GM19043 (cell line): Measurements from ENCODE around the gene IL1RAP.
"Not testable (repeated sequence)": the region's sequence is repeated elsewhere in the genome, so short reads cannot be mapped to it uniquely, and the experiment has no call there.

ENCODE experiments used
- ATAC-seq: cut with Tn5 transposase; IDR thresholded peaks from one replicate; pipeline ENCODE4 v1.9.1; 2021; ENCODE audit warnings: low read depth; ENCODE audit not compliant: unreplicated experiment

IL1RAP gene

DNA sequence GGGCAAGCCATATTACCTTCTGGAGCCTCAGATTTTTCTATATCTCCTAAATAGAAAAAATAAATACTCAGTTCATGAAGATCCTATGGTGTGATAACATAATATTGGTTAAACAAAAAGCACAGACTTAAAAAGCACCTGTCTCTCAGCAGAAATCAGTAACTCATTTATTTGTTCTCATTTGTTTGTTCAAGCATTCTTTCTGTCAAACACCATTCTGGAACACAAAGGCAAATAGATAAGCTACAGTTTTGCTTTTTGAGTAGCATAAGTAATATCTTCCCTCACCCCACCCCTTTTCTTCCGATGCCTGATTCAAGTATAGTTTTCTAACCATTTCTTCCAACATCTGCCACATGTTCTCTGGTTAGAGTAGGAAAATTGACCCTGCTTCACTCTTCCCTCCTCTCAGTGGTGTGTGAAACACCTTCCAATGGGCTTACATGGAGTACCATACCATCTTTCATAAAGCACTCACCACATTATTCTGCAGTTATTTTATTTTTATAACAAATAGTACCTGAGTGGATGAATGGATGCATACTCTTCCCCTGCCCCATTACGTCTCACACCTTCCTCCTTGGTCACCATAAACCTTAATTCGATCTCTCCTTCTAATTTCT lies 8.4 kb upstream of the IL1RAP start:
- ATAC-seq = no peak

DNA sequence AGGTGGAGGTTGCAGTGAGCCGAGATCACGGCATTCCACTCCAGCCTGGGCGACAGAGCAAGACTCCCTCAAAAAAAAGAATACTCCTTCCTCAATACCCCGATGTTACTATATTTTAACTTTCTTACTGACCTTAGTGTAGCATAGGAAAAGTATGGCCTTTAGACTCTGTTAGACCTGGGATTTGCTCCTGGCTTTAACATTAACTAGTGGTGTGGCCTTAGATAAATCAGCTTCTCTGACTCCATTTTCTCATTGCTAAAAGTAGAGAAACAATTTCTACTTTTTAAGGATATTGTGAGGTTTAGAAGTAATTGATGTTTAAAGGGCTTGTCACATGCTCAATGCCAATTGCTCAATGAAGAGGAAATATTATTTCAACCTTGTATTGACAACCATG lies 7.6 kb upstream of the IL1RAP start:
- ATAC-seq = no peak

DNA sequence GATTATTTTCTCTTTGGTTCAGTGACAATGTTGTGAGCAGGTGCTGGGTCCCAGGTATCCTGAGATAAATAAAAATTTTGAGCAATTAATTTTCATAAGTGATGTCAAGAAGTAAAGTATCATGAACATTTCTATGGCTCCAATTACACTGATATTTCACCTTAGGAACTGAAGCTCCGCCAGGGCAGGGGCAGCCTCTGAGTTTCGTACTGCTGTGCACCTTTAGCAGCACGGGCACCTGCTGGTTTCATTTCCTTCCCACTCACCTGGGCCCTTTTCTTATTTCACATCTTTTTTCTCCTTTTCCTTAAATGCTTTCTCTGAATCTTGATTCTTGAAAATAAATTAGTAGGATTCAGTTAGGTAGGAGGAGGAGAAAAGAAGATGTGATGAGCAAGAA lies 1.2 kb upstream of the IL1RAP start:
- ATAC-seq = no peak

DNA sequence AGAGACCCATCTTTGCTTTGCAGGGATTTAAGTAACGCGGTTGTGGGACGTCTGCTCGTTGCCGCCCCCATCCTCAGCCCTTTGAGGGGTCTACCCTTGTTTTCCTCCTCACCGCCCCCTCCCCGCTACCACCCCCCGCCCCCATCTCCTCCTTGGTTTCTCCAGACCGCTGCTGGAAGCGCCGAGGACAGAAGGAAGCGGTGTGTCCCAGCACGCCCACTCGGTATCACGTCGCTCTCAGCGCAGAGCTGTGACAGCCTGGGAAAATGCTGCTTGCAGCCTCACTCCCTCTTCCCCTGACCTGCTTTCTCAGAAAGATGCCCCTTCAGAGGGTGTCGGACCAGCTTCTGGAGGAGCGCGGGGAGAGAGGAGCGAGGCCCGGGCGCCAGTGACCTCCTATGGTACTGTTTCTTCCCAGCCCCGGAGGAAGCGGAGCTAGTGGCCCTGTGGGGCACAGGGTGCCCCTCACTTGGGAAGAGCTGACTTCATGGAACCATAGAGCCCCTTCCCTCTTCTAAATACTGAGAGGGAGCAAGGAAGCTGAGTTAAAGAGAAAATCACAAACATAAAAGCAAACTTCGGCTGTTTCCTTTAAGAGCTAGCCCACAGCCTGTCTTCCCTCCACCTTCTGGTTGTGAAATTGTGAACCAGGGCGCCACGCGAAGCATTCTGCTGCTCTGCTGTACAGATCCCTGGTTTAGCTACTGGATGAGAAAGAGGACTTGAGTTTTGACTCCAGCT lies 698 bp downstream of the IL1RAP start:
- ATAC-seq = no peak

DNA sequence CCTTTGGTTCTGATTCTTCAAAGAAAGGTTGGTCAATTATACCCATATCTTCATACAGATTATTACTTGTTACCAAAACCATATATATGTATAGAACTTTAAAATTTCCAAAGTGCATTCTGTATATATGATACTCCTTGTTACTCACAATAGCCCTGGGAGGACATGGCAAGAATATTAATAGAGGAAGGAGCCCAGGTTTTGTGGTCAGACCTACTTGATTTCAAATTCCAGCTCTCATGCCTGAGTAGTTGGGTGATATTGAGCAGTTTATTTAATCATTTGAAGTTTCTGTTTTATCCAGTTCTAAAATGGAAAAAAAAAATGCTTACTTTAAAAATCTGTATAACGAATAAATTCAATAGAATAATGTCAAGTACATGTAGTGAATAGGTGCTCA lies 2.5 kb downstream of the IL1RAP start:
- no peak for ATAC-seq

DNA sequence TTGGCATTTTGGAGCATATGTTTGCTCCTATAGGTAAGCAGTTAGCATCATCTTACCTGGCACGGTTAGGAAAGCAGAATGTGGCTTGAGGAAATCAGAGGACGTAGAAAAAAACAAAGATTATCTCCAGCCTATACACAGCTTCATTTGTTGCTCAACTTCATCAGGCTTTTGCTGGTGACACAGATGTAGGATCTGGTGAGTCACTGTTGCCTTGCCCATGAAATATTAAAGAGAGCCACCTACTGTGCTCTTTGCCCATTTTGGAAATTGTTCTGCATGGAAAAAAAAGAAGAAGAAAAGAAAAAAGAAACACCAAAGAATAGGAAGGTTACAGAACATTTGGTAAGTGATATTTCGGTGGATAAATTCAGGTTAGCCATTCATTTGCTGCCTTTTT lies 3.8 kb downstream of the IL1RAP start:
- no peak for ATAC-seq

DNA sequence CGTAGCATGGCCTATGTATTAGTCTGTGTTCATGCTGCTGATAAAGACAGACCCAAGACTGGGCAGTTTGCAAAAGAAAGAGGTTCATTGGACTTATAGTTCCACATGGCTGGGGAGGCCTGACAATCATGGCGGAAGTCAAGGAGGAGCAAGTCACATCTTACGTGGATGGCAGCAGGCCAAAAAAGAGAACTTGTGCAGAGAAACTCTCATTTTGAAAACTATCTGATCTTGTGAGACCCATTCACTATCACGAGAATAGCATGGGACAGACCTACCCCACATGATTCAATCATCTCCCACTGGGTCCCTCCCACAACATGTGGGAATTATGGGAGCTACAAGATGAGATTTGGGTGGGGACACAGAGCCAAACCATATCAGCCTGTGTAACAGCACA lies 4.6 kb downstream of the IL1RAP start:
- not testable (repeated sequence) for ATAC-seq

DNA sequence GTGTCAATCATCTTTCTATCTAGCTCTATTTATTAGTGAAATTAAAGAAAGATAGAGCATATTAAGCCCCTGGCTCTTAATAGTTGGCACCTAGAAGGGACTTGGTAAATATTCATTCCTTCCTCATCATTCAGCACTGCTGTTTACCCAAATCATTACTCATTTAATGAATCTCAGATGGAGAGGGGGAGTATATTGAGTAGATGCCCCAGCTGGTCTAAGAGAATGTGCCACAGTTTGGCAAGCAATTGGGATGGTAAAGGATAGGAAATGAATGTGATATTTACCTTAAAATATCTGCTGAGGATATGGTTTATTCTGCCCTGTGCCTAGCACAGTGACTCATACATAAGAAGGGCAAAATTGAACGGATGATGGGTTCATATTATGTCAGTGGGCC lies 6.0 kb downstream of the IL1RAP start:
- ATAC-seq = no peak

DNA sequence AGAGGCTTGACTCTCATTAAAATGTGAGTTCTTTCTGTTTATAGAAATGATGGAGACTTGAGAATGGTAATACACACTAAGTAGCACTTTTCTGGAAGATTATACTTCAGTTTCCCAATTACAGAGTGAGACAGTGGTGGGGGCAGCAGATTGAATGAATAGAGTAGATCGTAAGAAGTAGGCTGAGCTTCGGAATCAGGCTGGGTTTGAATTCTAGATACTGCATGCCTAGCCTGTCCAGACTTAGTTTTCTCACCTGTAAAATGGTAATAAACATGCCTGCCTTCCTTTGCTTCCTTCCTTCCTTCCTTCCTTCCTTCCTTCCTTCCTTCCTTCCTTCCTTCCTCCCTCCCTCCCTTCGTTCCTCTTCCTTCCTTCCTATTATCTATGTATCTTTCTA lies 8.1 kb downstream of the IL1RAP start:
- no peak for ATAC-seq

DNA sequence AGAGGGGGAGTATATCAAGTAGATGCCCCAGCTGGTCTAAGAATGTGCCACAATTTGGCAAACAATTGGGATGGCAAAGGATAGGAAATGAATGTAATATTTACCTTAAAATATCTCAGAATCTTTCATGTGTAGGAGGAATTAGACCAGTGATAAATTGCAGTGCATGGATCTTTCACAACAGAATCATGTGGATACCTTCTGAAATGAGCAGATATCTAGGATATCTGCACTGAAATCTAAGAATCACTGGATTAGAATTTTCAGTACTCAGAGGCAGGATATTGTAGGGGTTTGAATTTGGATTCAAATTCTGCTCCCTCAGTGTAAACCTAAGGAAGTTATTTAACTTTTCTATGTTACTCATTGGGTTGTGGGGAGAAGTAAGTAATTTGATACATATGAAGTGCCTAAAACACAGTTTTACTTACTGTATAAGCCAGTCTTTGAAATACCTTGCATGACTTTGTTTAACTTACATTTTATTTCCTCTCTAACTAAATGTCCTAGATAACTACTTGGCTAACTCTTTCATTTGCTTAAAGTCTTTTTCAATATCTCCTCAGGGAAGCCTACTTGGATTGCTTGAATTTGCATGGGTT lies 8.8 kb downstream of the IL1RAP start:
- no peak for ATAC-seq

DNA sequence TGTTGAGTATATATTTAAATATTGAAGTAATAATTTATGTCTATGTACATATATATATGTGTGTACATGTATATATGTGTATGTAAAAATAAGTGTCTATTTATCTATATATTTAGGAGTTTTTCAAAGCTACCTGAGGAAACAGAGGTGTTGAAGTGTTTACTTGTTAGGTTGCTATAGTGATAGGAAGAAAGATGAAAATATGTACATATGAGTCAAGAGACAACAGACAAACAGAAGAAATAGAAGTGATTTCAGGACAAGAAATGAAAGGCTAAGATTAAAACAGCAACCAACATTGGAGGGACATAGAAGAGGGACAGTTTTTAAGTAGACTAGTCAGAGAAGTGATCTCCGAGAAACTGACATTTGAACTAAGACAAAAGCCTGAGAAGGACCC lies 11.1 kb downstream of the IL1RAP start:
- no peak for ATAC-seq

DNA sequence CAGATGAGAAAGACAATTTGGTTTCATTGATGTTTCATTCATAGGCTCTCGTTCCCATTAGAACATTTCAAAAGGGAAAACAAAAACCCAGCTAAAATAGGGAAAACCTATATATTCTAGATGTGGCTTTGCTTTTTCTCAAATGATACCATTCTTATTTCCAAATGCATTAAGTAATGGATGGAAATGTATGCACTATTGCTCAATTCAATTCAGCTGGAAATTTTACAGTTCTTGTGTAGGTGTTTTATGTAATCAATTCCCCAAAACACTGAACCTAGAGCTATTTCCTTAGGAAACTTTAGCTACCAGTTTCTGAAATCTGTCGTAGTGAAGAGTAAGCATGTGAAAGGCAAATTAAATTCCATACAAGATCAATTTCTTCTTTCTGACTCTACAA lies 11.7 kb downstream of the IL1RAP start:
- no peak for ATAC-seq

DNA sequence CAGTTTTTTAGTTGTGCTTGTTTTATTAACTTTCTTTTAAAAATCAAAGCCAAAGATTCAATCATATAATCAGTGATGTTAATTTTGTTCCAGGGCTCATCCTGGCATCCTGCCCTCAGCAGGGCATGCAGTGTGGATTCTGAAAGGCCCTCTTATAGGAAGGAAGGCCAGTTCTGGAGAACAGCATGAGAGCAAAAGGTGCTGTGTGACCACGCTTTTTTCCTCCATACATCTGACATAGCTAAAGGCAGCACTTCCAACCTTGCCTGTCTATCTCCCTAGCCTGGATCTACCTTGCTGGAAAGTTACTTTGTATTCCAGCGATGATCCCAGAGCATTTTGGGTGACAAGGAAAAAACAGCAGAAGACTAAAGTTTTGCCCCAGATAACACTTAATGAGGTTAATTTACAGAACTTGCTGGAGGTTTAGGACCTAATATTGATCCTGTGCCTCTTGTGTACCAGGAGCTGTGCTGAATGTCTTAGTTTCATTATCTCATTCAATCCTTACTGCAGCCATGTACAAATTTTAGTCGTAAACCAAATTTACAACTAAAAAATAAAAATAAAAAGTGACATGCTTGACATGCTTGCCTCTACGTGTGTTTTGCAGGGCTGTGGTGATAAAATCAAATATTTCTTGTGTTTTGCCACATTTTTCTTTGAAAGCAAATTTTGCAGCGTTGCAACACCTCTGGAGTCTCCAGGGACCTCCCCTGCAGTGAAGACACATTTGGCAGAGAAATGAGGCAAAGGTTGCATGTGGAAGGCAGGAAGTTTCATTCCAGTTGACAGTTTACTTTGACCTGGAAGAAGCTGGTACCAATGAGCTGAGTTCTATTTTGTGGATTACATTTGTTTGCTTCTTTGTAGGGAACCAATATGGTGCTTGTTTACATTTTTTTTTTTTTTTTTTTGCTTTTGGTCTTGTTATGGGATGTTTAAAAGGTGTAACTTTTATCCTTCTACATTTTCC lies 13.2 kb downstream of the IL1RAP start:
- ATAC-seq = no peak

DNA sequence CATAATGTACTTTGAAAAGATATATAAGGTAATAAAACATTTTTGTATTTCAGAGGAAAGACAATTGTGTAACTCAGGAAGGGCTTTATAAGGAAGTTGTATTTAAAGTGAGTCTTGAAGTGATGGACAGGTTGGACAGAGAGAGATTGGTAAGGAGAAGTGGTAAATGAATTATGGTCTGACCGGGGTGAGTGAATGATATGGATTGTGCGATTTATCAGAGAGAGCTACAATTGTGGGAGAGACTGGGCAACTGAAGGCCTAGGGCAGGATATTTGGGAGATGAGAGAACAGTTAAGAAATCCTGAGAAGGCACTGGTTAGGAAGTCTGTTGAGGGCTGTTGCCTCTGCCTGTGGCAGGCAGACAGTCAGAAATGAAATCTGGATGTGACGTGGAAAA lies 14.8 kb downstream of the IL1RAP start:
- no peak for ATAC-seq

DNA sequence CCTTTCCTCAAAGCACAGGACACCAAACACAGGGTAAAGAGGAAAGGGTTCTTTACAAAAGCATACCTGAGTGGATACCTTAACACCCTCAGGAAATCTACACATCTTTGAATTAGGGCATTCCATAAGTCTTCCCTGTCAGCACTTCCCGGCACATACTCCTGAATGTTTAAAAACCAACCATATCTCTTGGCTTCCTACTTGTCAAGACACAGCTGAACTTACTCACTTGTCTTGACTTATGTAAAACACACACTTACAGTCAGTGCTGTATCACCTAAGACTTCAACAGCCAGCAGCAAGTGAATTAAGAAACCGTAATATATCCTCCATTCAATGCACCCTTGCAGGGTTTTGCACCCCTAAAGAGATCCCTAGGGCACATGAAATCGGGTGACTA lies 17.5 kb downstream of the IL1RAP start:
- no peak for ATAC-seq

DNA sequence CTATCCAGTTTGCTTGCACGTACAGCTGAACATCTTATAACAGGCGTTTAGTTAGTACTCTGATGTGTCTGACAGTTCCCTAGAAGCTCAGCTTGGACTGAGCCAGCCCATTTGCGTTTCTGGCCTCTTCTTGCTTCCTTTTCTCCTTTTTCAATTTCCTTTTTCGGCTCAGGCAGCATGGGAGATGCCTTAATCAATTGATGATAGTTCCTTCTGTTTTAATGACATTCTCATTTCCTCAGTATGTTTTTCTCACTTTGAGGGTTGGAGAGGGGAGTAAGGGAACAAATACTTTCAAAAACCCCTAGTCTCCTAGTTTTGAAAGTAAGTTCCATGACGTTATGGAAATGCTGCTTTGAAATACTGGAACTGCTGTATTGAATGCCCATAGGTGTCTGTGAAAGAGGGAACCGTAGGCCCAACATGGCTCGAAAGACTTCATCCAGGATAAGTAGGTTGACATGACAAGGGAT lies 18.9 kb downstream of the IL1RAP start:
- ATAC-seq = no peak

DNA sequence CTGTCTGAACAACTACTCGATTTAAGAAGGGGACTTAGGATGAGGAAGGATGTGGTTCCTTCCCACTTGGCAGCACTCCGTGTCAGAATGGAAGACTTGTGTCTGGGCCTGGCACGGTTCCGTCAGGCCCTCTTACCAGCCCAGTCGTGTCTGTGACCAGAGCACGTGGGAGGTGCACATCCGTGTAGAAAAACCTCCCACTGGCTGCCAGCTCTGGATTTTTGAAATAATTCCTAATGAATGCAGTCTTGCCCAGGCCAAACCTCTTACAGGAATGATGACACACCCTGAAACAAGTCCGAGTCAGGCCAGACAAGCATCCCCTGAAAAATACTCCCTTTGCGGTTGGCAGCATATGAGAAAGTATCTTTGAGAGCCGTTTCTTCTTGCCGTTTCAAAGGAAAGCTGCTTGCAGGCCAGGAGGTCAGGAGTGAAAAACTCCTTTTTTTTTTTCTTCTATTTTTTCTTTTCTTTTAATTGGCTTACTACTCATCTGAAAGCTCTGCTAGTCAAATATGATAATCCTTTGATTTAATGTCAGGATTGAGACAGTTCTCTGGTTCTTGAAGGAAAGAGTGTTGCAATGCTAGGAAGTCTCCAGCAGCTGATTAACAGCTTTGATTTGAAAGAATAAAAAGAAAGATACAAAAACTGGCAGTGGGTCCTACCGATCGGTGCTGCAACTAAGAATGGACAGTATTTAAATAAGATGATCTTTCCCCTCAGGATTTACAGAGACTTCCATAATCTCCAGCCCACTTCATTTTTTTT lies 19.8 kb downstream of the IL1RAP start:
- ATAC-seq = no peak

DNA sequence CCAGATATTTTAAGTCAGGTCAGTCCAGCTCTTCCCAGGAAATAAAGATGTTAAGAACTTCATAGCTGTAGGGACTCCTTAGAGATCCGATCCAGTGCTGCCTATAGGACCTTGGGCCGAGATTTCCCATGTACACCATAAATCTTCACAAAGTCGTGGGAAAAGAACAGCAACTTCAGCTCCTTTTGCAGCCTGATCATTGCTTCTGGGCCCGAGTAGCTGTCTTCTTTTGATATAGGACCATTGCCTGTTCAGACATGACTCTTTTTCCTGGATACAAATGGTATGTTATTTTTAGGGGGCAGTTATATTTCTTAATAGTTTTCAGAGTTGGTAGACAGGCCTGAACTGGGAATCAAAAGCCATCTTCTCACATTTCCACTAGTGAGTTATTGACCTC lies 20.5 kb downstream of the IL1RAP start:
- no peak for ATAC-seq

DNA sequence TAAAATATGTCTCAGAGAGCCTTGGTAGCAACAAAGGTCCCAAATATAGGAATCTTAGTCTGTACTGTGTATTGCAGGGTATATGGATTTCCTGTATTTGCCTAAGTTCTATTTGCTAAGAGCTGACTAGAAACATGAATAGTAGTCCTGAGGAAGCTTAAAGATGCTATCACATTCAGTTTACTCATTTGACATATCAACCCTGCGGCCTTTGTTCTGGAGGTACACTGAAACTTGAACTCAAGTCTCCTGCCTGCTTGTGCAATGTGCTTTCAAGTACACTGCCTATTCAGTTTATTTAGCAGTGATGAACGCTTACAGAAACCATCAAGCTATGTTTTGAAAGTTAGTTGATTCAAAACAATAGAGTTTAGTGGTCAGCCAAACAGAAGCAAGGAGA lies 21.1 kb downstream of the IL1RAP start:
- no peak for ATAC-seq

DNA sequence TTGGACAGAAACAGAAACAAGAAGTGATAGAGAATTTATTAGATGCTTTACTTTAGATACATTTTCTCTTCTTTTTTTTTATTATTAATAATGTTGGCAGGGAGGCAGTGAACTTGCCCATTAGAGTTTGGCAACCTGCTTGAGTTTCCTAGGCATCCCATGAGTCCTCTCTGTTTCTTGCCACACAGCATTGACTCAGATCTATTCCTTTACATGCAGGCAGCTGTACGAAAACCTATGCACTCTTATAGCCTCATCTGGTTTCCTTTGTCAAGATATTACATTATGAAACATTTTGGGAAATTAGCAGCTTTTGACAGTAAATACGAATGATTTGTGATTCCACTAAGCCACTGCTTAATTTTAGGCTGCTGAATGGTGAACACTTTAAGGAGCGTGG lies 23.3 kb downstream of the IL1RAP start:
- no peak for ATAC-seq
